MM.1S (cell line): ENCODE results near the gene SIRT6.
A peak's percentile ranks its signal among the peaks of the same experiment; 100 is the strongest.
"Not testable (repeated sequence)": the region's sequence is repeated elsewhere in the genome, so short reads cannot be mapped to it uniquely, and the experiment has no call there.

ENCODE experiments used
- DNase-seq: peaks from one replicate; pipeline ENCODE4 v3.0.0-alpha.2; 2015
- H2AFZ ChIP-seq: fragments of 300-600 bp; sonication (generic); 2 replicates; pipeline ENCODE4 v1.6.0; 2016; ENCODE audit warnings: antibody characterized with exemption, low read length
- H3F3A ChIP-seq: fragments of 300-600 bp; sonication (generic); 2 replicates; pipeline ENCODE4 v1.6.1; 2016; ENCODE audit warnings: mild to moderate bottlenecking, antibody characterized with exemption, low read length, moderate library complexity, mixed read lengths; ENCODE audit not compliant: insufficient read depth
- H3K27ac ChIP-seq: fragments of 300-600 bp; sonication (generic); 2 replicates; pipeline ENCODE4 v1.5.1; 2016; ENCODE audit warnings: mild to moderate bottlenecking, low read length
- H3K27me3 ChIP-seq: fragments of 300-600 bp; sonication (generic); replicated peaks from 2 replicates; pipeline ENCODE4 v1.6.0; 2016; ENCODE audit warnings: low read length; ENCODE audit not compliant: insufficient read depth
- H3K36me3 ChIP-seq: fragments of 300-600 bp; sonication (generic); replicated peaks from 2 replicates; pipeline ENCODE4 v1.6.1; 2016; ENCODE audit warnings: mild to moderate bottlenecking, low read length, mixed read lengths; ENCODE audit not compliant: insufficient read depth
- H3K4me1 ChIP-seq: fragments of 300-600 bp; sonication (generic); 2 replicates; pipeline ENCODE4 v1.6.1; 2016; ENCODE audit warnings: low read length, mixed read lengths
- H3K4me2 ChIP-seq: fragments of 300-600 bp; sonication (generic); 2 replicates; pipeline ENCODE4 v1.6.0; 2016; ENCODE audit warnings: low read depth, low read length
- H3K4me3 ChIP-seq: fragments of 300-600 bp; sonication (generic); 2 replicates; pipeline ENCODE4 v1.5.1; 2016; ENCODE audit warnings: low read length, mixed read lengths
- H3K79me2 ChIP-seq: fragments of 300-600 bp; sonication (generic); 2 replicates; pipeline ENCODE4 v1.6.1; 2016; ENCODE audit warnings: mixed run types, low read length, mixed read lengths
- H3K9ac ChIP-seq: fragments of 300-600 bp; sonication (generic); 2 replicates; pipeline ENCODE4 v1.6.1; 2016; ENCODE audit warnings: low read length, mixed read lengths
- H3K9me2 ChIP-seq: fragments of 300-600 bp; sonication (generic); replicated peaks from 2 replicates; pipeline ENCODE4 v1.6.1; 2016; ENCODE audit warnings: mild to moderate bottlenecking, low read length, mixed read lengths; ENCODE audit not compliant: insufficient read depth
- H3K9me3 ChIP-seq: fragments of 300-600 bp; sonication (generic); replicated peaks from 2 replicates; pipeline ENCODE4 v1.6.1; 2016; ENCODE audit warnings: mild to moderate bottlenecking, low read length, mixed read lengths; ENCODE audit not compliant: insufficient read depth
- H4K20me1 ChIP-seq: fragments of 300-600 bp; sonication (generic); 2 replicates; pipeline ENCODE4 v1.6.1; 2016; ENCODE audit warnings: mild to moderate bottlenecking, low read length, moderate library complexity, mixed read lengths; ENCODE audit not compliant: insufficient read depth
- CTCF ChIP-seq: fragments of 300-600 bp; sonication (generic); IDR thresholded peaks from 2 replicates; pipeline ENCODE4 v1.5.1; 2016; ENCODE audit warnings: antibody characterized with exemption, low read length, mixed read lengths
- EZH2 ChIP-seq: fragments of 300-600 bp; sonication (generic); optimal IDR thresholded peaks from 2 replicates; pipeline ENCODE3; 2017; ENCODE audit warnings: low read depth, mild to moderate bottlenecking, antibody characterized with exemption, low read length, mixed read lengths
- EZH2phosphoT487 ChIP-seq: fragments of 300-600 bp; sonication (generic); IDR thresholded peaks from 2 replicates; pipeline ENCODE4 v1.6.1; 2018; ENCODE audit warnings: antibody characterized with exemption, low read length

SIRT6 gene

GRCh38 chr19:4182084-4182810 is at the start of gene SIRT6, which contains the start of gene ANKRD24:
SIRT6 (minus strand) TSS chr19:4182563; CDS start chr19:4182539, 24 bp downstream.
ANKRD24 (plus strand) TSS chr19:4182689; CDS start chr19:4186426, 3,737 bp downstream.
- TF ChIP-seq EZH2 (no peak), CTCF (no peak), EZH2phosphoT487 (no peak)
- H3K4me2 ChIP-seq: peak within 1 kb of the TSS; percentile 81

DNA sequence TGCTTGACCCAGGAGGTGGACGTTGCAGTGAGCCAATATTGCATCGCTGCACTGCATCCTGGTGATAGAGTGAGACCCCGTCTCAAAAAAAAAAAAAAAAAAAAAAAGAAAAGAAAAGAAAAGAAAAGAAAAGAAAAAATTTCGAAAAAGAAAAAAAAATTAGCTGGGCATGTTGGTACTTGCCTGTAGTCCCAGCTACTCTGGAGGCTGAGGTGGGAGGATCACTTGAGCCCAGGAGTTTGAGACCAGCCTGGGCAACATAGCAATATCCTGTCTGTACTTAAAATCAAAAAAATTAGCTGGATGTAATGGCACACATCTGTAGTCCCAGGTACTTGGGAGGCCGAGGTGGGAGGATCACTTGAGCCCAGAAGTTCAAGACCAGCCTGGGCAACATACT is 49.8 kb upstream of the SIRT6 start:
- H3K36me3 ChIP-seq, H3K9me3 ChIP-seq, H3K27ac ChIP-seq, H3K79me2 ChIP-seq, H3K4me2 ChIP-seq, H3K9ac ChIP-seq, H3K4me1 ChIP-seq, DNase-seq, H3K9me2 ChIP-seq, H3F3A ChIP-seq, H2AFZ ChIP-seq, H4K20me1 ChIP-seq, H3K4me3 ChIP-seq: not testable (repeated sequence)
- H3K27me3 ChIP-seq: peaks cover 94% of the 10 kb centered on the region

More at GRCh38 chr19:4182084-4182810, at the start of gene SIRT6, which contains the start of gene ANKRD24:
- H3K27me3 ChIP-seq: peaks cover 10% of the 10 kb centered on the region; the same call in 1 of the 2 replicates
- H3K79me2 ChIP-seq: peaks cover 20% of the 10 kb centered on the region
- no peaks in the 10 kb centered on the region for H3K9me2 ChIP-seq
- H3K36me3 ChIP-seq: no peaks in the 10 kb centered on the region
- no peaks in the 10 kb centered on the region for H4K20me1 ChIP-seq
- H3K9me3 ChIP-seq: no peaks in the 10 kb centered on the region
- peak within 1 kb of the TSS; percentile 26; the same call in 1 of the 2 replicates for H3K27ac ChIP-seq
- H3K4me1 ChIP-seq: peaks cover 14% of the 10 kb centered on the region
- peak within 1 kb of the TSS; percentile 99 for H3K4me3 ChIP-seq
- peak within 1 kb of the TSS; percentile 92 for H2AFZ ChIP-seq
- no peaks in the 10 kb centered on the region for H3F3A ChIP-seq
- H3K9ac ChIP-seq: peak within 1 kb of the TSS; percentile 91
- DNase-seq: peak; percentile 99

- H3K4me1 ChIP-seq, H3K36me3 ChIP-seq, H3F3A ChIP-seq, H3K9me3 ChIP-seq, H3K27ac ChIP-seq, H3K4me3 ChIP-seq, H3K9me2 ChIP-seq, DNase-seq, H3K79me2 ChIP-seq, H3K4me2 ChIP-seq, H3K9ac ChIP-seq, H4K20me1 ChIP-seq, H2AFZ ChIP-seq: not testable (repeated sequence)
- peaks cover 92% of the 10 kb centered on the region for H3K27me3 ChIP-seq
Observed at GRCh38 chr19:4231521-4231920, 49.2 kb upstream of the SIRT6 start.

- H3K4me1 ChIP-seq, H3F3A ChIP-seq, DNase-seq, H3K9me2 ChIP-seq, H3K79me2 ChIP-seq, H4K20me1 ChIP-seq, H3K27ac ChIP-seq, H3K4me3 ChIP-seq, H3K36me3 ChIP-seq, H3K4me2 ChIP-seq, H3K9ac ChIP-seq, H3K9me3 ChIP-seq, H2AFZ ChIP-seq: not testable (repeated sequence)
- peaks cover 96% of the 10 kb centered on the region for H3K27me3 ChIP-seq
Observed at GRCh38 chr19:4230237-4230636, 47.9 kb upstream of the SIRT6 start.
